HUES48 (cell line): ENCODE measurements around the gene TAOK3.

Source experiments
- H3K27ac ChIP-seq: one replicate; pipeline ENCODE4 v1.7.0; 2013; ENCODE audit warnings: low read depth, low read length, inconsistent platforms
- H3K27me3 ChIP-seq: 2 replicates; pipeline ENCODE4 v1.6.1; 2013; ENCODE audit warnings: mild to moderate bottlenecking, low read length; ENCODE audit not compliant: control insufficient read depth, insufficient read depth
- H3K36me3 ChIP-seq: 2 replicates; pipeline ENCODE4 v1.6.1; 2013; ENCODE audit warnings: low read length; ENCODE audit not compliant: control insufficient read depth, insufficient read depth
- H3K4me1 ChIP-seq: 2 replicates; pipeline ENCODE4 v1.6.1; 2013; ENCODE audit warnings: mild to moderate bottlenecking, low read length; ENCODE audit not compliant: control insufficient read depth, insufficient read depth
- H3K4me3 ChIP-seq: 2 replicates; pipeline ENCODE4 v1.5.1; 2013; ENCODE audit warnings: mild to moderate bottlenecking, low read depth, low read length
- H3K9ac ChIP-seq: 2 replicates; pipeline ENCODE4 v1.6.1; 2013; ENCODE audit warnings: mild to moderate bottlenecking, low read depth, low read length, moderate library complexity
- H3K9me3 ChIP-seq: 2 replicates; pipeline ENCODE4 v1.6.1; 2013; ENCODE audit warnings: low read length; ENCODE audit not compliant: control insufficient read depth, insufficient read depth

TAOK3 gene

GRCh38 chr12:118397708-118398440 is 25.2 kb upstream of the TAOK3 start:
- no peaks in the 10 kb centered on the region for H3K4me1 ChIP-seq
- no peak overlapping the region for H3K27ac ChIP-seq
- H3K4me3 ChIP-seq = no peak overlapping the region
- peaks cover 94% of the 10 kb centered on the region for H3K36me3 ChIP-seq
- H3K27me3 ChIP-seq = no peaks in the 10 kb centered on the region
- no peaks in the 10 kb centered on the region for H3K9me3 ChIP-seq
- no peak overlapping the region for H3K9ac ChIP-seq

GRCh38 chr12:118391836-118392235 is 19.1 kb upstream of the TAOK3 start:
- no peak overlapping the region for H3K27ac ChIP-seq
- H3K9me3 ChIP-seq = no peaks in the 10 kb centered on the region
- no peaks in the 10 kb centered on the region for H3K27me3 ChIP-seq
- no peaks in the 10 kb centered on the region for H3K4me1 ChIP-seq
- H3K4me3 ChIP-seq = no peak overlapping the region
- H3K9ac ChIP-seq = no peak overlapping the region
- H3K36me3 ChIP-seq = peaks cover 92% of the 10 kb centered on the region

GRCh38 chr12:118391424-118391823 is 18.7 kb upstream of the TAOK3 start:
- H3K4me1 ChIP-seq = no peaks in the 10 kb centered on the region
- H3K27ac ChIP-seq = no peak overlapping the region
- H3K9me3 ChIP-seq = no peaks in the 10 kb centered on the region
- H3K27me3 ChIP-seq = no peaks in the 10 kb centered on the region
- H3K9ac ChIP-seq = no peak overlapping the region
- peaks cover 92% of the 10 kb centered on the region for H3K36me3 ChIP-seq
- H3K4me3 ChIP-seq = no peak overlapping the region

- Histone ChIP-seq H3K9me3 (no peaks in the 10 kb centered on the region), H3K36me3 (peaks cover 34% of the 10 kb centered on the region), H3K4me1 (peaks cover 17% of the 10 kb centered on the region), H3K4me3 (peak overlapping the region; percentile 71), H3K27me3 (no peaks in the 10 kb centered on the region), H3K27ac (peak overlapping the region; percentile 6), H3K9ac (no peak overlapping the region)
Observed at GRCh38 chr12:118377884-118378470, 5.3 kb upstream of the TAOK3 start.

- peaks cover 17% of the 10 kb centered on the region for H3K4me1 ChIP-seq
- no peak overlapping the region for H3K9ac ChIP-seq
- H3K27ac ChIP-seq = peak overlapping the region; percentile 6
- H3K4me3 ChIP-seq = peak overlapping the region; percentile 71
- H3K36me3 ChIP-seq = peaks cover 30% of the 10 kb centered on the region
- no peaks in the 10 kb centered on the region for H3K9me3 ChIP-seq
- no peaks in the 10 kb centered on the region for H3K27me3 ChIP-seq
Observed at GRCh38 chr12:118377021-118377883, 4.5 kb upstream of the TAOK3 start.

GRCh38 chr12:118376089-118377020 is 3.6 kb upstream of the TAOK3 start, which contains the start of gene SUDS3:
Gene SUDS3, plus strand, starts transcription at chr12:118376555. Its CDS starts 137 bp downstream, at chr12:118376692.
- Histone ChIP-seq H3K4me1 (peaks cover 17% of the 10 kb centered on the region), H3K36me3 (peaks cover 21% of the 10 kb centered on the region), H3K4me3 (peak within 1 kb of the TSS; percentile 71)

GRCh38 chr12:118375348-118375747 is 2.6 kb upstream of the TAOK3 start:
- Histone ChIP-seq H3K4me3 (peak overlapping the region; percentile 71), H3K9me3 (no peaks in the 10 kb centered on the region), H3K9ac (no peak overlapping the region), H3K27me3 (peaks cover 17% of the 10 kb centered on the region), H3K4me1 (peaks cover 25% of the 10 kb centered on the region), H3K36me3 (peaks cover 12% of the 10 kb centered on the region), H3K27ac (no peak overlapping the region)

More at GRCh38 chr12:118376089-118377020, 3.6 kb upstream of the TAOK3 start, which contains the start of gene SUDS3:
- Histone ChIP-seq H3K27ac (peak within 1 kb of the TSS; percentile 88), H3K27me3 (peaks cover 7% of the 10 kb centered on the region), H3K9me3 (no peaks in the 10 kb centered on the region), H3K9ac (peak within 1 kb of the TSS; percentile 84)

GRCh38 chr12:118374909-118375308 is 2.2 kb upstream of the TAOK3 start:
- no peak overlapping the region for H3K9ac ChIP-seq
- H3K4me3 ChIP-seq = no peak overlapping the region
- no peaks in the 10 kb centered on the region for H3K9me3 ChIP-seq
- H3K27me3 ChIP-seq = peaks cover 18% of the 10 kb centered on the region
- no peak overlapping the region for H3K27ac ChIP-seq
- H3K4me1 ChIP-seq = peaks cover 29% of the 10 kb centered on the region
- peaks cover 8% of the 10 kb centered on the region for H3K36me3 ChIP-seq

- H3K9me3 ChIP-seq = no peaks in the 10 kb centered on the region
- peaks cover 18% of the 10 kb centered on the region for H3K27me3 ChIP-seq
- peaks cover 29% of the 10 kb centered on the region for H3K4me1 ChIP-seq
- no peak overlapping the region for H3K9ac ChIP-seq
- no peak overlapping the region for H3K4me3 ChIP-seq
- no peak overlapping the region for H3K27ac ChIP-seq
- peaks cover under 1% of the 10 kb centered on the region for H3K36me3 ChIP-seq
Observed at GRCh38 chr12:118374126-118374725, 1.5 kb upstream of the TAOK3 start.

- Histone ChIP-seq H3K27ac (peak overlapping the region; percentile 88), H3K4me3 (peak overlapping the region; percentile 78), H3K4me1 (peaks cover 29% of the 10 kb centered on the region), H3K27me3 (peaks cover 18% of the 10 kb centered on the region), H3K36me3 (no peaks in the 10 kb centered on the region), H3K9me3 (no peaks in the 10 kb centered on the region), H3K9ac (0 out of 2 replicates have a peak overlapping the region, but pooled peaks have one; percentile 62)
Observed at GRCh38 chr12:118373616-118374015, 909 bp upstream of the TAOK3 start.
